ENCODE measurements around the gene HSF2BP. TPM values are rescaled to one million over a fixed set of nuclear protein-coding genes. Genes with fewer than 3 reads are reported as not detected.

The HSF2BP gene
- polyA plus RNA-seq, 1 donor from 2014 or later, result 0.89 TPM

DNA sequence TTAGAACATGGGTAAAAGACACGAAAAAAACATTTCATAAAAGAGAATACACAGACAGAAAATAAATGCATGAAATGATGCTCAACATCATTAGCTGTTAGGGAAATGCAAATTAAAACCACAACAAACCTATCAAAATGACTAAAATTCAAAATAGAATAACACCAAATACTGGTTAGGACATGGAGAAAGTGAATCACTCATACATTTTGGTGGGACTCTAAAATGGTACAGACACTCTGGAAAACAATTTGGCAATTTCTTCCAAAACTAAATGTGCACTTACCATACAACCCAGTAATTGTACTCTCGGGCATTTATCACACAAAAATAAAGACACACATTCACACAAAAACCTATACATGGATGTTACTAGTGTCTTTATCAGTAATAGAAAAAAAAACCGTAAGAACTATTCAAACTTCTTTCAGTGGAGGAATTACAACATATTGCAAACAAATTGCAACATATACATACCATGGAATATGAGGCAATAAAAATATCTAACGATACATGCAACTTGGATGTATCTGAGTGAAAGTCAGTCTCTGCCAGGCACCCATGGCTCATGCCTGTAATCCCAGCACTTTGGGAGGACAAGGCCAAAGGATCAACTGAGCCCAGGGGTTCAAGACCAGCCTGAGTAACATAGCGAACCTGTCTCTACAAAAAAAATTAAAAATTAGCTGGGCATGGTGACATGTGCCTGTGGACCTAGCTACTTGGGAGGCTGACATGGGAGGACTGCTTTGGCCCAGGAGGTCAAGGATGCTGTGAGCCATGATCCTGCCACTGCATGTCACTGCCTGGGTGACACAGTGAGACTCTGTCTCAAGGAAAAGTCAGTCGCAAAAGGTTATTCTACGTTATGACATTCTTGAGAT lies 19.6 kb downstream of the HSF2BP start:
- H3K4me2 ChIP-seq (ENCODE audit: low read length), result no peak overlapping the region
- no peaks in the 10 kb centered on the region for H3K27me3 ChIP-seq (ENCODE audit: insufficient read depth, low read depth, low read length)
- H3K9ac ChIP-seq (ENCODE audit: low read length), result no peak overlapping the region
- no peaks in the 10 kb centered on the region for H3K9me3 ChIP-seq (ENCODE audit: low read length)
- no peaks in the 10 kb centered on the region for H3F3A ChIP-seq (ENCODE audit: insufficient read depth, low read length, poor library complexity, severe bottlenecking)
- no peak overlapping the region for H2AFZ ChIP-seq (ENCODE audit: low read depth, low read length)
- no peaks in the 10 kb centered on the region for H3K9me2 ChIP-seq (ENCODE audit: insufficient read depth, low read length)
- H3K36me3 ChIP-seq (ENCODE audit: insufficient read depth, low read length), result no peaks in the 10 kb centered on the region
- no peaks in the 10 kb centered on the region for H3K79me2 ChIP-seq (replicated peaks; ENCODE audit: insufficient read depth, low read length)
- no peak overlapping the region for H3K4me3 ChIP-seq (ENCODE audit: low read length)
- no peaks in the 10 kb centered on the region for H4K20me1 ChIP-seq (ENCODE audit: insufficient read depth)
- no peak overlapping the region for H3K27ac ChIP-seq (ENCODE audit: low read length)
- TF ChIP-seq EZH2 (IDR thresholded peaks at IDR 0.05; ENCODE audit: borderline replicate concordance, insufficient read depth, low read length, poor library complexity, severe bottlenecking) (no peak), MXI1 (conservative IDR thresholded peaks at IDR 0.05; ENCODE audit: poor library complexity, severe bottlenecking) (no peak), RAD21 (conservative IDR thresholded peaks at IDR 0.05) (no peak), EP300 (conservative IDR thresholded peaks at IDR 0.05; ENCODE audit: poor library complexity, severe bottlenecking) (no peak), TAF1 (IDR thresholded peaks at IDR 0.05; ENCODE audit: low read depth) (no peak), SMC3 (conservative IDR thresholded peaks at IDR 0.05; ENCODE audit: poor library complexity) (no peak), POLR2AphosphoS5 (IDR thresholded peaks at IDR 0.05) (no peak)
- TF ChIP-seq, protein P1, sequence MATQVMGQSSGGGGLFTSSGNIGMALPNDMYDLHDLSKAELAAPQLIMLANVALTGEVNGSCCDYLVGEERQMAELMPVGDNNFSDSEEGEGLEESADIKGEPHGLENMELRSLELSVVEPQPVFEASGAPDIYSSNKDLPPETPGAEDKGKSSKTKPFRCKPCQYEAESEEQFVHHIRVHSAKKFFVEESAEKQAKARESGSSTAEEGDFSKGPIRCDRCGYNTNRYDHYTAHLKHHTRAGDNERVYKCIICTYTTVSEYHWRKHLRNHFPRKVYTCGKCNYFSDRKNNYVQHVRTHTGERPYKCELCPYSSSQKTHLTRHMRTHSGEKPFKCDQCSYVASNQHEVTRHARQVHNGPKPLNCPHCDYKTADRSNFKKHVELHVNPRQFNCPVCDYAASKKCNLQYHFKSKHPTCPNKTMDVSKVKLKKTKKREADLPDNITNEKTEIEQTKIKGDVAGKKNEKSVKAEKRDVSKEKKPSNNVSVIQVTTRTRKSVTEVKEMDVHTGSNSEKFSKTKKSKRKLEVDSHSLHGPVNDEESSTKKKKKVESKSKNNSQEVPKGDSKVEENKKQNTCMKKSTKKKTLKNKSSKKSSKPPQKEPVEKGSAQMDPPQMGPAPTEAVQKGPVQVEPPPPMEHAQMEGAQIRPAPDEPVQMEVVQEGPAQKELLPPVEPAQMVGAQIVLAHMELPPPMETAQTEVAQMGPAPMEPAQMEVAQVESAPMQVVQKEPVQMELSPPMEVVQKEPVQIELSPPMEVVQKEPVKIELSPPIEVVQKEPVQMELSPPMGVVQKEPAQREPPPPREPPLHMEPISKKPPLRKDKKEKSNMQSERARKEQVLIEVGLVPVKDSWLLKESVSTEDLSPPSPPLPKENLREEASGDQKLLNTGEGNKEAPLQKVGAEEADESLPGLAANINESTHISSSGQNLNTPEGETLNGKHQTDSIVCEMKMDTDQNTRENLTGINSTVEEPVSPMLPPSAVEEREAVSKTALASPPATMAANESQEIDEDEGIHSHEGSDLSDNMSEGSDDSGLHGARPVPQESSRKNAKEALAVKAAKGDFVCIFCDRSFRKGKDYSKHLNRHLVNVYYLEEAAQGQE (IDR thresholded peaks at IDR 0.05; ENCODE audit: borderline replicate concordance), result no peak
- TF ChIP-seq, protein P2, sequence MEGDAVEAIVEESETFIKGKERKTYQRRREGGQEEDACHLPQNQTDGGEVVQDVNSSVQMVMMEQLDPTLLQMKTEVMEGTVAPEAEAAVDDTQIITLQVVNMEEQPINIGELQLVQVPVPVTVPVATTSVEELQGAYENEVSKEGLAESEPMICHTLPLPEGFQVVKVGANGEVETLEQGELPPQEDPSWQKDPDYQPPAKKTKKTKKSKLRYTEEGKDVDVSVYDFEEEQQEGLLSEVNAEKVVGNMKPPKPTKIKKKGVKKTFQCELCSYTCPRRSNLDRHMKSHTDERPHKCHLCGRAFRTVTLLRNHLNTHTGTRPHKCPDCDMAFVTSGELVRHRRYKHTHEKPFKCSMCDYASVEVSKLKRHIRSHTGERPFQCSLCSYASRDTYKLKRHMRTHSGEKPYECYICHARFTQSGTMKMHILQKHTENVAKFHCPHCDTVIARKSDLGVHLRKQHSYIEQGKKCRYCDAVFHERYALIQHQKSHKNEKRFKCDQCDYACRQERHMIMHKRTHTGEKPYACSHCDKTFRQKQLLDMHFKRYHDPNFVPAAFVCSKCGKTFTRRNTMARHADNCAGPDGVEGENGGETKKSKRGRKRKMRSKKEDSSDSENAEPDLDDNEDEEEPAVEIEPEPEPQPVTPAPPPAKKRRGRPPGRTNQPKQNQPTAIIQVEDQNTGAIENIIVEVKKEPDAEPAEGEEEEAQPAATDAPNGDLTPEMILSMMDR (IDR thresholded peaks at IDR 0.05; ENCODE audit: poor library complexity, severe bottlenecking), result no peak

DNA sequence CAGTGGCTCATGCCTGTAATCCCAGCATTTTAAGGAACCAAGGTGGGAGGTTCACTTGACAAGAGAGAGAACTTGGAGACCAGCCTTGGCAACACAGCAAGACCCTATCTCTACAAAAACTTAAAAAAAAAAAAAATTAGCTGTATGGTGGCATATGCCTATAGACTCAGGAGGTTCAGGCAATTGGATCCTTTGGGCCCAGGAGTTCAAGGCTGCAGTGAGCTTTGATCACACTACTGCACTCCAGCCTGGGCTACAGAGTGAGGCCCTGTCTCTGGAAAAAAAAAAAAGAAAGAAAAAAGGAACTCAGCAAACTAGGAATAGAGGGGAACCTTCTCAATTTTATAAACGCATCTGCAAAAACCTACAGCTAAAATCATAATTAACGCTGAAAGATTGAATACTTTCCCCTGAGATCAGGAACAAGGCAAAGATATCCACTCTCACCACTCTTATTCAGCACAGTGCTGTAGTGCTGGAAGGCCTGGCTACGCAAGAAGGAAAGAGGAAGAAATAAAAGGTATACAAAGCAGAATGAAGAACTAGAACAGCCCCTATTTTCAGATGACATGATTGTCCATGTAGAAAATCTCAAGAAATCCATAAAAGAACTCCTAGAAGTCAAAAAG lies 21.6 kb downstream of the HSF2BP start:
- Histone ChIP-seq H3K27me3 (ENCODE audit: insufficient read depth, low read depth, low read length) (no peaks in the 10 kb centered on the region), H3K4me2 (ENCODE audit: low read length) (no peak overlapping the region), H3K9ac (ENCODE audit: low read length) (no peak overlapping the region), H3K27ac (ENCODE audit: low read length) (no peak overlapping the region), H3F3A (ENCODE audit: insufficient read depth, low read length, poor library complexity, severe bottlenecking) (no peaks in the 10 kb centered on the region), H2AFZ (ENCODE audit: low read depth, low read length) (no peak overlapping the region), H3K79me2 (replicated peaks; ENCODE audit: insufficient read depth, low read length) (no peaks in the 10 kb centered on the region), H4K20me1 (ENCODE audit: insufficient read depth) (no peaks in the 10 kb centered on the region), H3K9me3 (ENCODE audit: low read length) (no peaks in the 10 kb centered on the region), H3K9me2 (ENCODE audit: insufficient read depth, low read length) (no peaks in the 10 kb centered on the region), H3K36me3 (ENCODE audit: insufficient read depth, low read length) (no peaks in the 10 kb centered on the region), H3K4me3 (ENCODE audit: low read length) (no peak overlapping the region)
- TF ChIP-seq, protein P1 (IDR thresholded peaks at IDR 0.05; ENCODE audit: borderline replicate concordance), result no peak
- no peak for TF ChIP-seq TAF1 (IDR thresholded peaks at IDR 0.05; ENCODE audit: low read depth)
- no peak for TF ChIP-seq SMC3 (conservative IDR thresholded peaks at IDR 0.05; ENCODE audit: poor library complexity)
- TF ChIP-seq, protein P2 (IDR thresholded peaks at IDR 0.05; ENCODE audit: poor library complexity, severe bottlenecking), result no peak
- TF ChIP-seq EZH2 (IDR thresholded peaks at IDR 0.05; ENCODE audit: borderline replicate concordance, insufficient read depth, low read length, poor library complexity, severe bottlenecking), result no peak
- no peak for TF ChIP-seq POLR2AphosphoS5 (IDR thresholded peaks at IDR 0.05)
